ENCODE data around the gene SPTSSB.

SPTSSB gene

DNA sequence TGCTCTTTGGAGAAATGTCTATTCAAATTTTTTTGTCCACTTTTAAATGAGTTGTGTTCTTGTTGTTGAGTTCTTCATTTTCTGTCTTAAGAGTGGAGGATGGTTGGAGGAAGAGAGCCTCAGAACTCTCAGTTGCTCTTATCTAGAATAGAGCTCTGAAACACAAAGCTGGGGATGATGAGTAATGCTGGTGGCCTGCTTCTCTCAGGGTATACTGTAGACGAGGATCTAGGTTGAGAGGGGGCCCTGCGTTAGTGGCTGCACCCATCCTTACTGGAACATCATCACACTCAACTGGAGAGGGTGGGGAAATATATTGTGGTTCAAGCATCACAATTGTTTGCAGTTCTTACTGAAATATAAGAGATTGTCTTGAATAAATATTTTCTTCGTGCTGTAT, 1.8 kb downstream of the SPTSSB start:
- no peak overlapping the region for H3K4me3 ChIP-seq (ENCODE audit: low read length)
- no peak for DNase-seq (ENCODE audit: low read depth)
- TF ChIP-seq, protein P1, sequence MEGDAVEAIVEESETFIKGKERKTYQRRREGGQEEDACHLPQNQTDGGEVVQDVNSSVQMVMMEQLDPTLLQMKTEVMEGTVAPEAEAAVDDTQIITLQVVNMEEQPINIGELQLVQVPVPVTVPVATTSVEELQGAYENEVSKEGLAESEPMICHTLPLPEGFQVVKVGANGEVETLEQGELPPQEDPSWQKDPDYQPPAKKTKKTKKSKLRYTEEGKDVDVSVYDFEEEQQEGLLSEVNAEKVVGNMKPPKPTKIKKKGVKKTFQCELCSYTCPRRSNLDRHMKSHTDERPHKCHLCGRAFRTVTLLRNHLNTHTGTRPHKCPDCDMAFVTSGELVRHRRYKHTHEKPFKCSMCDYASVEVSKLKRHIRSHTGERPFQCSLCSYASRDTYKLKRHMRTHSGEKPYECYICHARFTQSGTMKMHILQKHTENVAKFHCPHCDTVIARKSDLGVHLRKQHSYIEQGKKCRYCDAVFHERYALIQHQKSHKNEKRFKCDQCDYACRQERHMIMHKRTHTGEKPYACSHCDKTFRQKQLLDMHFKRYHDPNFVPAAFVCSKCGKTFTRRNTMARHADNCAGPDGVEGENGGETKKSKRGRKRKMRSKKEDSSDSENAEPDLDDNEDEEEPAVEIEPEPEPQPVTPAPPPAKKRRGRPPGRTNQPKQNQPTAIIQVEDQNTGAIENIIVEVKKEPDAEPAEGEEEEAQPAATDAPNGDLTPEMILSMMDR (conservative IDR thresholded peaks at IDR 0.05; ENCODE audit: low read length): no peak

DNA sequence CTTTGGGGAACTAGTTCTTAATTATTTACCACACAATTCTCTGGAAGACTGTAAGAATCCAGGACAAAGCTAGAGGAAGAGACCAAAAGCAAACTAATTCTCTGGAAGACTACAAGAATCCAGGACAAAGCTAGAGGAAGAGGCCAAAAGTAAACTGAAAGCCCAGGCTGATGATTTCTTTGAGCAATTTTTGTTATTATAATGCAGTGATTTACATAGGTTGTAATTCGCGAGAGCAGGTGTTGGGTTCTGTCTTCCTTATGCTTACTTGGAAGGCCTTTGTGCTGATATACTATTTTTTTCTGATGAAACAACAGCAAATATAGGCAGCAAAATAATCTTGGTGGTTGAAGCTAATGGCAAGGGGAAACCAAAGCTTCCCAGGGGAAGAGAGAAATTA, 5.2 kb downstream of the SPTSSB start:
- TF ChIP-seq, protein P1 (conservative IDR thresholded peaks at IDR 0.05; ENCODE audit: low read length): no peak
- no peak for DNase-seq (ENCODE audit: low read depth)
- no peak overlapping the region for H3K4me3 ChIP-seq (ENCODE audit: low read length)

DNA sequence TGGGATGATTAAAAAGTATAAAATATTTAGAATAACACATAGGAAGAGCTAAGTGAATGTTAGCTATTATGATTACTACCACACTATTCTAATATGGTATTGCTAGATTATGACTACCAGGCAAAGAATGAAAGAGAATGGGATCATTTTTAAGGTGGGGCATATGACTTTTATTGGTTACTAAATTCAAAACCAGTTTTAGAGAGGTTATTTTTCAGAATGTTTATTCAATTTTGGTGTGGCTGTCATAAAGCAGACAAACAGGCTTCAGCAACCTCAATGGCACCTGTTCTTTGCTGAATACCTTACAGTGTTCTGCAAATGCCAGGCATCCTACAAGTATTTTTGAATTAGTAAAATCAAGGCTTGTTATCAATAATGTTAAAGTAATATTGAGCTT, 12.8 kb downstream of the SPTSSB start:
- DNase-seq (ENCODE audit: low read depth): no peak
- TF ChIP-seq, protein P1 (conservative IDR thresholded peaks at IDR 0.05; ENCODE audit: low read length): no peak
- no peak overlapping the region for H3K4me3 ChIP-seq (ENCODE audit: low read length)

DNA sequence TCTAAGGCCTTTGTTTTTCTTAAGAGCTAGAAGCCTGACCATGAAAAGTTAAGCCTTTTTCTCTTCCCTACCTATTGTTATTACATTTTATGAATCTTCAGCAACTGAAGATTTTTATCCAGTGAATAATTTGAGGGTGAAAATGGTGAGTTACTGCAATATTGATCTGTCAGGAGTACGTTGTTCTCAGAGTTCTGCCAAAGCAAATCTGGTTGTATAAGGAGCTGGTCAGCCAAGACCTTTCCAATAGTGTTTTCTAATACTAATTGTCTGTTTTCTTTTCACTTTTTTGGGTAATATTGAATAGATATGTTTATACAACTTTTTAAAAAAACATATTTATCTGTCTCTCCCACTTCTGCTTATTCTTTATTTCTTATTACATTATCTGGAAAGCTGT, 15.0 kb downstream of the SPTSSB start:
- no peak for DNase-seq (ENCODE audit: low read depth)
- TF ChIP-seq, protein P1 (conservative IDR thresholded peaks at IDR 0.05; ENCODE audit: low read length): no peak
- no peak overlapping the region for H3K4me3 ChIP-seq (ENCODE audit: low read length)

DNA sequence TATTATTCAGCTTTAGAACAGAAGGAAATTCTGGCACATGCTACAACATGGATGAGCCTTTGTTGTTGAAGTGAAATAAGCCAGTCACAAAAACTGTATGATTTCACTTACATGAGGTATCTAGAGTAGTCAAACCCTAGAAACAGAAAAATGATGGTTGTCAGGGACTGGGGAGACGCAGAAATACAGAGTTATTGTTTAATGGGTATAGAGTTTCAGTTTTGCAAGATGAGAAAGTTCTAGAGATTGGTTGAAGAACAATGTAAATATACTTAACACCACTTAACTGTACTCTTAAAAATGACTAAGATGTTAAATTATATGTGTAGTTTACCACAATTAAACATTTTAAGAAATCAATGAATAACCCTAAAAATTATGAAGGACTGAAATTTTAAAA, 15.8 kb downstream of the SPTSSB start:
- H3K4me3 ChIP-seq (ENCODE audit: low read length): no peak overlapping the region
- DNase-seq (ENCODE audit: low read depth): no peak
- TF ChIP-seq, protein P1 (conservative IDR thresholded peaks at IDR 0.05; ENCODE audit: low read length): no peak

DNA sequence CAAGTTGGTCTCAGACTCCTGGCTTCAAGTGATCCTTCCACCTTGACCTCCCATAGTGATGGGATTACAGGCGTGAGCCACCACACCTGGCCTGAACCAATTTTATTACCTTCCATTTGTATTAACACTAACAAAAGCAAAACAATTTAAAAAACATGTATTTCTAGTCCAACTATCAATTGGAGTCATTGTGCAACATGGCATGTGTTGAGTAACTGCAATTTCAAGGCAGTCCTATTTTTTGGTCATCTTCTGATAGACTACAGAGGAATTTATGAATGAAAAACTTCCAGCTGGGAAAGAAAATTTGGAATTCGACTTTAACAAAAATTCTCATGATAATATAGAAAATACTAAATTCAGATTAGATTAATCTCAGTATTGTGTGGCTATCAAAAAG, 16.8 kb downstream of the SPTSSB start:
- H3K4me3 ChIP-seq (ENCODE audit: low read length): no peak overlapping the region
- no peak for DNase-seq (ENCODE audit: low read depth)
- TF ChIP-seq, protein P1 (conservative IDR thresholded peaks at IDR 0.05; ENCODE audit: low read length): no peak

DNA sequence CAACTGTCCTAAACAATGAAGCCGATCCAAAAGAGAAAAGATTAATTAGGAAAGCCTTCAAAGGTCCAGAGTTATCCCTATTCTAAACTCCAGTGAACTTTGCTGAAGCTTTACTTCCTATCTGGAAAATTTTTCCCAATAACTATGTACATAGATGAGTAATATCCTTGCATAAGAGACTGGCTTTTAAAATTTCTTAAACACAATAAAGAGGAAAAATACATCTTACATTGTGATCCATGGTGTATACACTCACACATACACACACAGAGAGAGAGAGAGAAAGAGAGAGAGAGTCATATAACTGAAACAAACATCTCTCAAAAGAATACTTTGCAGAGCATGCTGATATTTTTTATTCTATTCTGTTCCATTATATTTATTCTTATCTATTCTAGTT, 20.0 kb downstream of the SPTSSB start:
- TF ChIP-seq, protein P1 (conservative IDR thresholded peaks at IDR 0.05; ENCODE audit: low read length): no peak
- DNase-seq (ENCODE audit: low read depth): no peak
- no peak overlapping the region for H3K4me3 ChIP-seq (ENCODE audit: low read length)

Measured in AG10803 (cell line).